ENCODE data around the gene SMIM44. TPM values are rescaled to one million over a fixed set of nuclear protein-coding genes. Genes with fewer than 3 reads are reported as not detected.

SMIM44 gene
- polyA plus RNA-seq, 1 donor (not counting 4 experiments of a cell fraction or from before 2014, with no cell fraction given): not detected

- H4K20me1 ChIP-seq (ENCODE audit: control insufficient read depth, extremely low read depth, insufficient read depth, low read length): peaks cover 13% of the 10 kb centered on the region
- H3K4me3 ChIP-seq (ENCODE audit: control insufficient read depth in 2 of 3, extremely low read depth in 1 of 3, insufficient read depth in 2 of 3, low read depth in 1 of 3, low read length in 3 of 3): no peak overlapping the region
- H3K9ac ChIP-seq (ENCODE audit: control insufficient read depth, extremely low read depth, insufficient read depth, low read length): no peak overlapping the region
- H3K9me1 ChIP-seq (ENCODE audit: control insufficient read depth, extremely low read depth, insufficient read depth, low read length): no peaks in the 10 kb centered on the region
- TF ChIP-seq EZH2 (IDR thresholded peaks at IDR 0.05; ENCODE audit: low read length) (no peak), CTCF (optimal IDR thresholded peaks at IDR 0.05 in 1 of 3, IDR thresholded peaks at IDR 0.05 in 1 of 3, conservative IDR thresholded peaks at IDR 0.05 in 1 of 3; ENCODE audit: extremely low read depth in 1 of 3, insufficient read depth in 2 of 3, low read length in 3 of 3) (no peak)
- FAIRE-seq (no peak), DNase-seq (ENCODE audit: low read depth, low spot score) (no peak)
- no peak overlapping the region for H3K4me2 ChIP-seq (ENCODE audit: control insufficient read depth, extremely low read depth, insufficient read depth, low read depth, low read length)
- dilution Hi-C loops (cut with MboI; ENCODE audit: extremely low pct_ligation_motif_present, low sequenced_read_pairs): no loop called here
- H3K27ac ChIP-seq (ENCODE audit: control insufficient read depth, insufficient read depth, low read length): no peak overlapping the region
- no peaks in the 10 kb centered on the region for H3K9me3 ChIP-seq (ENCODE audit: control insufficient read depth, low read depth, low read length)
- H3K27me3 ChIP-seq (ENCODE audit: control insufficient read depth, extremely low read depth, insufficient read depth, low read length): no peaks in the 10 kb centered on the region
- peaks cover 25% of the 10 kb centered on the region for H3K79me2 ChIP-seq (ENCODE audit: control insufficient read depth, insufficient read depth, low read length)
- H3K36me3 ChIP-seq (ENCODE audit: control insufficient read depth in 2 of 2, extremely low read depth in 1 of 2, insufficient read depth in 2 of 2, low read length in 2 of 2): peaks cover 27 to 33% of the 10 kb centered on the region in 2 experiments
- H3K4me1 ChIP-seq (ENCODE audit: control insufficient read depth, extremely low read depth, insufficient read depth, low read length): no peaks in the 10 kb centered on the region
- no peak overlapping the region for H2AFZ ChIP-seq (ENCODE audit: control insufficient read depth, low read length)
Observed at GRCh38 chr19:3442487-3443071, 40.7 kb downstream of the SMIM44 start.

- Histone ChIP-seq H3K9me1 (ENCODE audit: control insufficient read depth, extremely low read depth, insufficient read depth, low read length) (no peaks in the 10 kb centered on the region), H3K27ac (ENCODE audit: control insufficient read depth, insufficient read depth, low read length) (no peak overlapping the region), H4K20me1 (ENCODE audit: control insufficient read depth, extremely low read depth, insufficient read depth, low read length) (peaks cover 13% of the 10 kb centered on the region), H3K4me1 (ENCODE audit: control insufficient read depth, extremely low read depth, insufficient read depth, low read length) (no peaks in the 10 kb centered on the region), H3K79me2 (ENCODE audit: control insufficient read depth, insufficient read depth, low read length) (peaks cover 25% of the 10 kb centered on the region), H3K27me3 (ENCODE audit: control insufficient read depth, extremely low read depth, insufficient read depth, low read length) (no peaks in the 10 kb centered on the region), H3K9ac (ENCODE audit: control insufficient read depth, extremely low read depth, insufficient read depth, low read length) (no peak overlapping the region), H3K36me3 (ENCODE audit: control insufficient read depth in 2 of 2, extremely low read depth in 1 of 2, insufficient read depth in 2 of 2, low read length in 2 of 2) (peaks cover 28 to 31% of the 10 kb centered on the region in 2 experiments), H2AFZ (ENCODE audit: control insufficient read depth, low read length) (no peak overlapping the region), H3K9me3 (ENCODE audit: control insufficient read depth, low read depth, low read length) (no peaks in the 10 kb centered on the region), H3K4me2 (ENCODE audit: control insufficient read depth, extremely low read depth, insufficient read depth, low read depth, low read length) (no peak overlapping the region), H3K4me3 (ENCODE audit: control insufficient read depth in 2 of 3, extremely low read depth in 1 of 3, insufficient read depth in 2 of 3, low read depth in 1 of 3, low read length in 3 of 3) (no peak overlapping the region)
- no peak for DNase-seq (ENCODE audit: low read depth, low spot score)
- TF ChIP-seq EZH2 (IDR thresholded peaks at IDR 0.05; ENCODE audit: low read length): no peak
- TF ChIP-seq CTCF (optimal IDR thresholded peaks at IDR 0.05 in 1 of 3, IDR thresholded peaks at IDR 0.05 in 1 of 3, conservative IDR thresholded peaks at IDR 0.05 in 1 of 3; ENCODE audit: extremely low read depth in 1 of 3, insufficient read depth in 2 of 3, low read length in 3 of 3): no peak
- dilution Hi-C loops (cut with MboI; ENCODE audit: extremely low pct_ligation_motif_present, low sequenced_read_pairs): no loop called here
- no peak for FAIRE-seq
Observed at GRCh38 chr19:3441986-3442329, 41.3 kb downstream of the SMIM44 start.
